OCI-LY1 (cell line): ENCODE data around the gene TRIM61.
A peak's percentile ranks its signal among the peaks of the same experiment; 100 is the strongest.
"Not testable (repeated sequence)": the region's sequence is repeated elsewhere in the genome, so short reads cannot be mapped to it uniquely, and the experiment has no call there.

Source experiments
- H2AFZ ChIP-seq: fragments of 200-600 bp; sonication (generic), shearing (Covaris generic); 2 replicates; pipeline ENCODE4 v1.6.0; 2014; ENCODE audit warnings: antibody characterized with exemption, mild to moderate bottlenecking, low read length
- H3F3A ChIP-seq: fragments of 200-600 bp; sonication (generic), shearing (Covaris generic); 2 replicates; pipeline ENCODE4 v1.6.0; 2014; ENCODE audit warnings: mild to moderate bottlenecking, antibody characterized with exemption, low read length, moderate library complexity; ENCODE audit not compliant: insufficient read depth
- H3K27ac ChIP-seq: fragments of 200-600 bp; sonication (generic); 2 replicates; pipeline ENCODE4 v1.5.1; 2014; ENCODE audit warnings: low read length, mixed run types, mild to moderate bottlenecking, low read depth; ENCODE audit not compliant: poor library complexity, severe bottlenecking
- H3K27me3 ChIP-seq: fragments of 200-600 bp; sonication (generic); 2 replicates; pipeline ENCODE4 v1.6.0; 2014; ENCODE audit warnings: antibody characterized with exemption, mild to moderate bottlenecking, low read length, moderate library complexity; ENCODE audit not compliant: insufficient read depth
- H3K36me3 ChIP-seq: fragments of 200-600 bp; sonication (generic); 2 replicates; pipeline ENCODE4 v1.6.1; 2014; ENCODE audit warnings: mild to moderate bottlenecking, antibody characterized with exemption, low read length, moderate library complexity, mixed read lengths; ENCODE audit not compliant: insufficient read depth
- H3K4me1 ChIP-seq: fragments of 200-600 bp; sonication (generic); 2 replicates; pipeline ENCODE4 v1.5.1; 2014; ENCODE audit warnings: mild to moderate bottlenecking, low read length, moderate library complexity; ENCODE audit not compliant: insufficient read depth, severe bottlenecking
- H3K4me2 ChIP-seq: fragments of 200-600 bp; sonication (generic), shearing (Covaris generic); 2 replicates; pipeline ENCODE4 v1.6.1; 2014; ENCODE audit warnings: low read length
- H3K4me3 ChIP-seq: fragments of 200-600 bp; sonication (generic); 2 replicates; pipeline ENCODE4 v1.5.1; 2014; ENCODE audit warnings: low read length, low read depth, mild to moderate bottlenecking, mixed read lengths; ENCODE audit not compliant: poor library complexity, severe bottlenecking
- H3K79me2 ChIP-seq: fragments of 200-600 bp; shearing (Covaris generic); 2 replicates; pipeline ENCODE4 v1.6.1; 2016; ENCODE audit warnings: mixed run types, low read length, mixed read lengths; ENCODE audit not compliant: insufficient read depth
- H3K9ac ChIP-seq: fragments of 200-600 bp; sonication (generic), shearing (Covaris generic); 2 replicates; pipeline ENCODE4 v1.6.1; 2014; ENCODE audit warnings: mild to moderate bottlenecking, low read length, mixed read lengths
- H3K9me2 ChIP-seq: fragments of 200-600 bp; sonication (generic), shearing (Covaris generic); 2 replicates; pipeline ENCODE4 v1.6.1; 2014; ENCODE audit warnings: low read depth, mild to moderate bottlenecking, low read length, mixed read lengths
- H3K9me3 ChIP-seq: fragments of 200-600 bp; shearing (Covaris generic); 2 replicates; pipeline ENCODE4 v1.6.1; 2014; ENCODE audit warnings: low read length, mixed read lengths
- H4K20me1 ChIP-seq: fragments of 200-600 bp; sonication (generic), shearing (Covaris generic); 2 replicates; pipeline ENCODE4 v1.6.0; 2016; ENCODE audit warnings: mild to moderate bottlenecking, low read length; ENCODE audit not compliant: insufficient read depth
- EZH2 ChIP-seq: fragments of 200-600 bp; sonication (generic), shearing (Covaris generic); IDR thresholded peaks from 2 replicates; pipeline ENCODE4 v1.8.0; 2017; ENCODE audit warnings: borderline replicate concordance, mixed run types, mild to moderate bottlenecking, antibody characterized with exemption, low read length, moderate library complexity, mixed read lengths
- TF ChIP-seq, protein P1 (sequence below): fragments of 200-600 bp; sonication (generic), shearing (Covaris generic); IDR thresholded peaks from 2 replicates; pipeline ENCODE4 v1.5.1; 2017; ENCODE audit warnings: mild to moderate bottlenecking, antibody characterized with exemption, low read length, moderate library complexity, mixed read lengths

Gene TRIM61

DNA sequence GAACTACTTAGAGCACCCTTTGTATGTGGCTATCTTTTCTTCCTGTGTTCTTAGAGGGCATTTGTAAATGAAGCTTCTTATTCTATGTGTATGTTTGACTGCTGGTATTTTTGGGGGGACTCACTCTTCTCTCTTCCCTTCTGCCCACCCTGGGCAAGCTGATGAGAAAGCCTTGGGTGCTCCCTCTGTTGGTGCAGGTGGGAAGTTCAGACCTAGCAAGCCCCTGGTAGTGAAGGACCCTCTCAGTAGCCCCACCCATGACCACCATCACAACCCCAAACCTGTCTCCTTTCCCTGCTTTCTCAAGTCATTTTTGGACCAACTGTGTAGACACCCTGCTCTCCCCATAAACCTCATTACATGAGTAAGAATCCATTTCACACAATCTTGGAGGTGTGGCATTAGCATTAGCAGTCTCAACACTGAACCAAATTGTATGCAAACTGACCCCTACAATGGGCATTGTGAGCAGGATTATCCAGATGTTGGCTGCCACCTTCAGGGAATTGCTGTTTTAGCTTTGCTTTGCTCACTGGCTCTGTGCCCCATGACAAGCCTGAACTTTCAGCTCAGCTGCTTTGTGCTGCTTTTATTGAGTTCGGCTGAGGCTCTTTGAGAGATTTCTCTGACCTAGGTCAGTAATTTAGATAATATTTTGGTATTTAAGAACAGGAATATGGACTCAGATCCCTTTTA, 27.9 kb downstream of the TRIM61 start:
- Histone ChIP-seq H3K9me2 (no peaks in the 10 kb centered on the region), H3K79me2 (no peaks in the 10 kb centered on the region)

GRCh38 chr4:164948975-164949374, 28.5 kb downstream of the TRIM61 start:
- H3F3A ChIP-seq: no peaks in the 10 kb centered on the region
- no peak for TF ChIP-seq EZH2
- TF ChIP-seq, protein P1, sequence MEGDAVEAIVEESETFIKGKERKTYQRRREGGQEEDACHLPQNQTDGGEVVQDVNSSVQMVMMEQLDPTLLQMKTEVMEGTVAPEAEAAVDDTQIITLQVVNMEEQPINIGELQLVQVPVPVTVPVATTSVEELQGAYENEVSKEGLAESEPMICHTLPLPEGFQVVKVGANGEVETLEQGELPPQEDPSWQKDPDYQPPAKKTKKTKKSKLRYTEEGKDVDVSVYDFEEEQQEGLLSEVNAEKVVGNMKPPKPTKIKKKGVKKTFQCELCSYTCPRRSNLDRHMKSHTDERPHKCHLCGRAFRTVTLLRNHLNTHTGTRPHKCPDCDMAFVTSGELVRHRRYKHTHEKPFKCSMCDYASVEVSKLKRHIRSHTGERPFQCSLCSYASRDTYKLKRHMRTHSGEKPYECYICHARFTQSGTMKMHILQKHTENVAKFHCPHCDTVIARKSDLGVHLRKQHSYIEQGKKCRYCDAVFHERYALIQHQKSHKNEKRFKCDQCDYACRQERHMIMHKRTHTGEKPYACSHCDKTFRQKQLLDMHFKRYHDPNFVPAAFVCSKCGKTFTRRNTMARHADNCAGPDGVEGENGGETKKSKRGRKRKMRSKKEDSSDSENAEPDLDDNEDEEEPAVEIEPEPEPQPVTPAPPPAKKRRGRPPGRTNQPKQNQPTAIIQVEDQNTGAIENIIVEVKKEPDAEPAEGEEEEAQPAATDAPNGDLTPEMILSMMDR: no peak
- H3K79me2 ChIP-seq: no peaks in the 10 kb centered on the region
- H3K9me2 ChIP-seq: no peaks in the 10 kb centered on the region
- no peak overlapping the region for H3K4me2 ChIP-seq
- no peaks in the 10 kb centered on the region for H3K27me3 ChIP-seq
- H3K9me3 ChIP-seq: no peaks in the 10 kb centered on the region
- H3K27ac ChIP-seq: no peak overlapping the region
- H3K36me3 ChIP-seq: no peaks in the 10 kb centered on the region
- H3K4me1 ChIP-seq: no peaks in the 10 kb centered on the region
- H3K4me3 ChIP-seq: no peak overlapping the region
- H3K9ac ChIP-seq: no peak overlapping the region
- no peak overlapping the region for H2AFZ ChIP-seq
- H4K20me1 ChIP-seq: no peaks in the 10 kb centered on the region

More for the DNA sequence above, 27.9 kb downstream of the TRIM61 start:
- Histone ChIP-seq H3K4me1 (no peaks in the 10 kb centered on the region), H3F3A (no peaks in the 10 kb centered on the region), H3K4me3 (no peak overlapping the region), H2AFZ (no peak overlapping the region), H3K4me2 (no peak overlapping the region), H3K9ac (no peak overlapping the region), H3K36me3 (no peaks in the 10 kb centered on the region), H4K20me1 (no peaks in the 10 kb centered on the region), H3K27ac (no peak overlapping the region), H3K27me3 (no peaks in the 10 kb centered on the region), H3K9me3 (no peaks in the 10 kb centered on the region)
- TF ChIP-seq EZH2: no peak
- TF ChIP-seq, protein P1: peak; percentile 42; the same call in 1 of the 2 replicates

DNA sequence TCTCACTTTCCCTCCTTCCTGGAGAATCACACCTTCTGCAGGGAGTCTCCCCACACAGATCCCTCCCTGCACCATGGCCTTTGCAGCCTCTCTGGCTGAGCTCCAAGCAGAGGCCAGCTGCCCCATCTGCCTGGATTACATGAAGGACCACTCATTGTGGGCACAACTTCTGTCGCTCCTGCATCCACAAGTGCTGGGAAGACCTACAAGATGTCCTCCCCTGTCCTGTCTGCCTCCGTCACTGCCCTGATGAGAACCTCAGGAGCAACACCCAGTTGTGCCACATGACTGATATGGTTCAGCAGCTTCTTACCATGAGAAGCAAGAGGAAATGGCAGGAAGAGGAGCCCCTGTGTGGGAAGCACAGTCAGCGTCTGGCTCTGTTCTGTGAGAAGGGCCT, 29.5 kb downstream of the TRIM61 start:
- H3K79me2 ChIP-seq, H3K4me2 ChIP-seq, H4K20me1 ChIP-seq, H3K36me3 ChIP-seq, H3K9me3 ChIP-seq, H3F3A ChIP-seq, H3K27ac ChIP-seq, H3K27me3 ChIP-seq, H3K4me3 ChIP-seq, H3K9me2 ChIP-seq, H2AFZ ChIP-seq, H3K4me1 ChIP-seq, H3K9ac ChIP-seq: not testable (repeated sequence)

DNA sequence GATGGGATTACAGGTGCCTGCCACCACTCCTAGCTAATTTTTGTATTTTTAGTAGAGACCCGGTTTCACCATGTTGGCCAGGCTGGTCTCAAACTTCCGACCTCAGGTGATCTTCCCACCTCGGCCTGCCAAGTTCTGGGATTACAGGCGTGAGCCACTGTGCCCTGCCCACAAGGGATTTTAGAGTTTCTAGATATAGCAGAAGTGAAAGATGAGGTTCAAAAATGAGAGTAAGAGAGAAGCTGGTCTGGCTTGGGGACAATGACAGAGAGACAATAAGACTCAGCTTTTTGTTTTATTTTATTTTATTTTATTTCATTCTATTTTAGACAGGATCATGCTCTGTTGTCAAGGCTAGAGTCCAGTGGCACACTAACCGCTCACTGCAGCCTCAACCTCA, 30.6 kb downstream of the TRIM61 start:
- no peak overlapping the region for H3K27ac ChIP-seq
- no peak overlapping the region for H3K4me2 ChIP-seq
- H3K9me3 ChIP-seq: no peaks in the 10 kb centered on the region
- TF ChIP-seq, protein P1: no peak
- no peak for TF ChIP-seq EZH2
- no peaks in the 10 kb centered on the region for H3K9me2 ChIP-seq
- no peaks in the 10 kb centered on the region for H3K4me1 ChIP-seq
- H3K9ac ChIP-seq: no peak overlapping the region
- no peaks in the 10 kb centered on the region for H4K20me1 ChIP-seq
- H3K27me3 ChIP-seq: no peaks in the 10 kb centered on the region
- H3F3A ChIP-seq: no peaks in the 10 kb centered on the region
- H3K79me2 ChIP-seq: no peaks in the 10 kb centered on the region
- no peak overlapping the region for H3K4me3 ChIP-seq
- no peaks in the 10 kb centered on the region for H3K36me3 ChIP-seq
- H2AFZ ChIP-seq: no peak overlapping the region
